Lung (tissue), 12 donors: ENCODE measurements around the gene RHOJ. TPM values are rescaled to one million over a fixed set of nuclear protein-coding genes. Genes with fewer than 3 reads are reported as not detected.

Source experiments
- ATAC-seq: fragments of 200-7000 bp; cut with Tn5 transposase; one replicate; pipeline ENCODE4 v1.9.1; 2020; ENCODE audit warnings: moderate number of reproducible peaks; ENCODE audit not compliant: insufficient read depth, low FRiP score
- DNase-seq, 3 donors: peaks; one replicate each; pipeline ENCODE4 v3.0.0-alpha.2; 2013 to 2017
- H3K27ac ChIP-seq, 2 donors: one replicate each; pipeline ENCODE4 v1.5.1; 2013; ENCODE audit warnings: mild to moderate bottlenecking in 2 of 2, moderate library complexity in 2 of 2, control low read depth in 1 of 2, inconsistent platforms in 1 of 2, low read depth in 1 of 2, low read length in 1 of 2
- H3K27me3 ChIP-seq, 3 donors: one replicate each; pipeline ENCODE4 v1.5.1; 2013; ENCODE audit warnings: low read length in 2 of 3; ENCODE audit not compliant: control insufficient read depth in 3 of 3, insufficient read depth in 3 of 3
- H3K36me3 ChIP-seq, 4 donors: one replicate each; pipeline ENCODE4 v1.5.1; 2013; ENCODE audit warnings: low read length in 4 of 4, mild to moderate bottlenecking in 1 of 4, moderate library complexity in 1 of 4; ENCODE audit not compliant: control insufficient read depth in 4 of 4, insufficient read depth in 4 of 4
- H3K4me1 ChIP-seq, 5 donors: one replicate each; pipeline ENCODE4 v1.5.1; 2013; ENCODE audit warnings: low read length in 5 of 5, mild to moderate bottlenecking in 2 of 5, moderate library complexity in 1 of 5; ENCODE audit not compliant: control insufficient read depth in 5 of 5, insufficient read depth in 5 of 5
- H3K4me3 ChIP-seq: one replicate; pipeline ENCODE4 v1.5.1; 2013; ENCODE audit warnings: mild to moderate bottlenecking, control low read depth, moderate library complexity
- H3K9ac ChIP-seq, 2 donors: one replicate each; pipeline ENCODE4 v1.5.1; 2013; ENCODE audit warnings: low read length in 2 of 2, control low read depth in 1 of 2; ENCODE audit not compliant: insufficient read depth in 1 of 2
- H3K9me3 ChIP-seq, 4 donors: one replicate each; pipeline ENCODE4 v1.5.1; 2013; ENCODE audit warnings: low read length in 3 of 4, mild to moderate bottlenecking in 1 of 4, moderate library complexity in 1 of 4; ENCODE audit not compliant: control insufficient read depth in 4 of 4, insufficient read depth in 3 of 4
- CTCF ChIP-seq: IDR thresholded peaks from 2 replicates; pipeline ENCODE4 v1.5.1; 2012; ENCODE audit warnings: mild to moderate bottlenecking; ENCODE audit errors: control extremely low read depth, extremely low read depth
- whole genome bisulfite sequencing, 2 donors: extraction: QIAGEN DNeasy Blood & Tissue Kit; methylation state at CpG; one replicate each; pipeline ENCODE4 v1.1.7; 2013; 5-methylcytosine and 5-hydroxymethylcytosine counted together
- polyA plus RNA-seq, 2 donors: library from polyadenylated mRNA; stranded (reverse); fragments of 200-250 nt; gene quantifications; one replicate each; pipeline ENCODE4 v1.2.1, GENCODE V29; 2013
- total RNA-seq, 2 donors: library from RNA; depleted of rRNA in 1 of 2; stranded (reverse); fragments of >200 nt in 1 of 2; gene quantifications; one replicate each; pipeline ENCODE4 v1.2.1, GENCODE V29; 2014 to 2021
- donor health status: control.
- donor health status: control.
- donor health status: Bipolar disorder and iron deficiency.
- donor health status: healthy.
- donor health status: DM: yes; HTN: yes; CAD: no.

RHOJ gene
- total and polyA plus RNA-seq, 4 donors = 10.2 to 25.7 (median 17.8) TPM

GRCh38 chr14:63205866-63206265 lies 1.6 kb downstream of the RHOJ start:
- Histone ChIP-seq H3K27ac (peak overlapping the region in 1 of 2 donors; percentile 42), H3K9ac (peak overlapping the region in 1 of 2 donors; percentile 96), H3K4me1 (peaks cover 0 to 26% (median 5%) of the 10 kb centered on the region in 5 donors), H3K9me3 (no peaks in the 10 kb centered on the region), H3K36me3 (peaks cover 0 to 3% (median 0%) of the 10 kb centered on the region in 4 donors), H3K27me3 (no peaks in the 10 kb centered on the region), H3K4me3 (peak overlapping the region; percentile 36)
- DNase-seq (peak in 2 of 3 donors; percentile 68), ATAC-seq (no peak)
- TF ChIP-seq CTCF = no peak

- no peak overlapping the region for H3K27ac ChIP-seq
- WGBS, 2 donors = 96% methylated on average over 1 of the region's 1 CpG
- peaks cover 0 to 16% (median 6%) of the 10 kb centered on the region in 5 donors for H3K4me1 ChIP-seq
- H3K9me3 ChIP-seq = no peaks in the 10 kb centered on the region
- no peaks in the 10 kb centered on the region for H3K27me3 ChIP-seq
- no peak overlapping the region for H3K9ac ChIP-seq
- DNase-seq (no peak), ATAC-seq (no peak)
- H3K36me3 ChIP-seq = peaks cover 0 to 18% (median 7%) of the 10 kb centered on the region in 4 donors
- no peak overlapping the region for H3K4me3 ChIP-seq
- TF ChIP-seq CTCF = no peak
These were observed 4.9 kb downstream of the RHOJ start for GRCh38 chr14:63209160-63209559.

- TF ChIP-seq CTCF = no peak
- H3K36me3 ChIP-seq = peaks cover 0 to 18% (median 7%) of the 10 kb centered on the region in 4 donors
- DNase-seq = no peak
- H3K27me3 ChIP-seq = no peaks in the 10 kb centered on the region
- WGBS, 2 donors = 0% methylated on average over 1 of the region's 1 CpG
- no peaks in the 10 kb centered on the region for H3K9me3 ChIP-seq
- no peak for ATAC-seq
- peaks cover 0 to 28% (median 9%) of the 10 kb centered on the region in 5 donors for H3K4me1 ChIP-seq
- H3K4me3 ChIP-seq = no peak overlapping the region
- no peak overlapping the region for H3K9ac ChIP-seq
- H3K27ac ChIP-seq = no peak overlapping the region
These were observed 6.6 kb downstream of the RHOJ start for GRCh38 chr14:63210812-63211211.

GRCh38 chr14:63212209-63212608 lies 8.0 kb downstream of the RHOJ start:
- Histone ChIP-seq H3K27me3 (no peaks in the 10 kb centered on the region), H3K27ac (no peak overlapping the region), H3K4me1 (peaks cover 0 to 19% (median 7%) of the 10 kb centered on the region in 5 donors), H3K4me3 (no peak overlapping the region), H3K36me3 (peaks cover 0 to 18% (median 7%) of the 10 kb centered on the region in 4 donors), H3K9me3 (no peaks in the 10 kb centered on the region), H3K9ac (no peak overlapping the region)
- DNase-seq (no peak), ATAC-seq (no peak)
- WGBS, 2 donors = 61 to 64% methylated on average over 2 of the region's 2 CpGs
- TF ChIP-seq CTCF = no peak
